ENCODE measurements around the gene HSPA12A.

DNA sequence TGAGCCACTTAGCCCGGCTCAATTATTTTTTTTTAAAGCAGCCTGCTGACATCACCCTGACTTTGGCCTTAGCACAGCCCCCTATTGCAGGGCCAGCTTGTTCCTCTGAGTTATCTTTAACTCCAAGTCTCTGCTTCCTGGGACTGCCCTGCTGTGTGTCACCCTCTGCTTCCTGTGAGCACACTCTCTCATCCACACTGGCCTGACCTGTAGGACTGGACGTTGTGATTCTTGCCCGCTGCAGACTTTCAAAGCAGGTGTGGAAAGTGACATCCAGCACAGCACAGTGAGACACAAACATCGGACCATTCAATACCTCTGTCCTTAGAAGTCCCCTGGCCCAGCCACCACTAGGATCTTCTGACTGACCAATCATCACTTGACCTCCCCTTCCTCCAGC lies 26.4 kb upstream of the HSPA12A start:
- TF ChIP-seq ZNF398 (tag by site-specific recombination; IDR thresholded peaks at IDR 0.05) (no peak), FEZF1 (tag by site-specific recombination; IDR thresholded peaks at IDR 0.05) (no peak), ZNF777 (tag by site-specific recombination; IDR thresholded peaks at IDR 0.05; ENCODE audit: borderline replicate concordance) (no peak), ZNF433 (tag by site-specific recombination; IDR thresholded peaks at IDR 0.05; ENCODE audit: low read depth) (no peak), HOXA7 (CRISPR knock-in tag; IDR thresholded peaks at IDR 0.05; ENCODE audit: borderline replicate concordance) (no peak), BCL11B (tag by site-specific recombination; IDR thresholded peaks at IDR 0.05; ENCODE audit: low read depth) (no peak), ZNF138 (tag by site-specific recombination; IDR thresholded peaks at IDR 0.05; ENCODE audit: borderline replicate concordance) (no peak), ZFP41 (tag by site-specific recombination; IDR thresholded peaks at IDR 0.05; ENCODE audit: borderline replicate concordance) (no peak)
- TF ChIP-seq, protein P1, sequence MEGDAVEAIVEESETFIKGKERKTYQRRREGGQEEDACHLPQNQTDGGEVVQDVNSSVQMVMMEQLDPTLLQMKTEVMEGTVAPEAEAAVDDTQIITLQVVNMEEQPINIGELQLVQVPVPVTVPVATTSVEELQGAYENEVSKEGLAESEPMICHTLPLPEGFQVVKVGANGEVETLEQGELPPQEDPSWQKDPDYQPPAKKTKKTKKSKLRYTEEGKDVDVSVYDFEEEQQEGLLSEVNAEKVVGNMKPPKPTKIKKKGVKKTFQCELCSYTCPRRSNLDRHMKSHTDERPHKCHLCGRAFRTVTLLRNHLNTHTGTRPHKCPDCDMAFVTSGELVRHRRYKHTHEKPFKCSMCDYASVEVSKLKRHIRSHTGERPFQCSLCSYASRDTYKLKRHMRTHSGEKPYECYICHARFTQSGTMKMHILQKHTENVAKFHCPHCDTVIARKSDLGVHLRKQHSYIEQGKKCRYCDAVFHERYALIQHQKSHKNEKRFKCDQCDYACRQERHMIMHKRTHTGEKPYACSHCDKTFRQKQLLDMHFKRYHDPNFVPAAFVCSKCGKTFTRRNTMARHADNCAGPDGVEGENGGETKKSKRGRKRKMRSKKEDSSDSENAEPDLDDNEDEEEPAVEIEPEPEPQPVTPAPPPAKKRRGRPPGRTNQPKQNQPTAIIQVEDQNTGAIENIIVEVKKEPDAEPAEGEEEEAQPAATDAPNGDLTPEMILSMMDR (tag by site-specific recombination; IDR thresholded peaks at IDR 0.05) = no peak

Data from HEK293 (cell line).